T-helper 2 cell treated with Interferon-gamma antibody and Interleukin-4, amounts not matched to agents 100 ng/mL and 5 ng/mL, for 36 hours (primary cell): ENCODE results near the gene TFCP2L1. TPM values are rescaled to one million over a fixed set of nuclear protein-coding genes. Genes with fewer than 3 reads are reported as not detected.

Experiments
- intact Hi-C: fragments of 100-400 bp; cut with micrococcal nuclease; formaldehyde crosslinking; loops from one replicate; pipeline ENCODE4 v1.15.1; 2023
- total RNA-seq: library from RNA; stranded (reverse); gene quantifications from 2 replicates; pipeline ENCODE4 v1.2.3, GENCODE V29; 2022

Gene TFCP2L1
- total RNA-seq, 1 donor from 2014 or later = 0.02 TPM

GRCh38 chr2:121266543-121267106, 18.4 kb downstream of the TFCP2L1 start:
- intact Hi-C loops = no loop called here

GRCh38 chr2:121263996-121264715, 20.8 kb downstream of the TFCP2L1 start:
- intact Hi-C loops = no loop called here

- intact Hi-C loops = no loop called here
Observed at GRCh38 chr2:121260370-121261154, 24.4 kb downstream of the TFCP2L1 start.

GRCh38 chr2:121258051-121258450, 27.0 kb downstream of the TFCP2L1 start:
- intact Hi-C loops = no loop called here

GRCh38 chr2:121257480-121257840, 27.5 kb downstream of the TFCP2L1 start:
- intact Hi-C loops = no loop called here

GRCh38 chr2:121256720-121257479, 28.1 kb downstream of the TFCP2L1 start:
- intact Hi-C loops = no loop called here

GRCh38 chr2:121255358-121255757, 29.6 kb downstream of the TFCP2L1 start:
- intact Hi-C loops = no loop called here

- intact Hi-C loops = no loop called here
Observed at GRCh38 chr2:121254748-121255147, 30.3 kb downstream of the TFCP2L1 start.

GRCh38 chr2:121253674-121254240, 31.2 kb downstream of the TFCP2L1 start:
- intact Hi-C loops = no loop called here

- intact Hi-C loops = no loop called here
Observed at GRCh38 chr2:121253021-121253673, 31.9 kb downstream of the TFCP2L1 start.

- intact Hi-C loops = no loop called here
Observed at GRCh38 chr2:121251497-121251896, 33.5 kb downstream of the TFCP2L1 start.

- intact Hi-C loops = no loop called here
Observed at GRCh38 chr2:121248766-121249343, 36.1 kb downstream of the TFCP2L1 start.

- intact Hi-C loops = no loop called here
Observed at GRCh38 chr2:121247971-121248370, 37.0 kb downstream of the TFCP2L1 start.

GRCh38 chr2:121247534-121247933, 37.5 kb downstream of the TFCP2L1 start:
- intact Hi-C loops = no loop called here

- intact Hi-C loops = no loop called here
Observed at GRCh38 chr2:121246704-121247255, 38.2 kb downstream of the TFCP2L1 start.

- intact Hi-C loops = no loop called here
Observed at GRCh38 chr2:121245913-121246312, 39.1 kb downstream of the TFCP2L1 start.

GRCh38 chr2:121245120-121245820, 39.7 kb downstream of the TFCP2L1 start:
- intact Hi-C loops = no loop called here

GRCh38 chr2:121244616-121245015, 40.4 kb downstream of the TFCP2L1 start:
- intact Hi-C loops = no loop called here

GRCh38 chr2:121243821-121244460, 41.1 kb downstream of the TFCP2L1 start:
- intact Hi-C loops = no loop called here
